NCI-H82 (cell line): ENCODE results near the gene HES5.

ENCODE experiments used
- DNase-seq: peaks from one replicate; lab custom pipeline; 2025; lab: John Stamatoyannopoulos, UW

Gene HES5

GRCh38 chr1:2514863-2515762 is 14.9 kb downstream of the HES5 start:
- DNase-seq, result no peak

GRCh38 chr1:2513939-2514652 is 16.0 kb downstream of the HES5 start:
- no peak for DNase-seq

DNA sequence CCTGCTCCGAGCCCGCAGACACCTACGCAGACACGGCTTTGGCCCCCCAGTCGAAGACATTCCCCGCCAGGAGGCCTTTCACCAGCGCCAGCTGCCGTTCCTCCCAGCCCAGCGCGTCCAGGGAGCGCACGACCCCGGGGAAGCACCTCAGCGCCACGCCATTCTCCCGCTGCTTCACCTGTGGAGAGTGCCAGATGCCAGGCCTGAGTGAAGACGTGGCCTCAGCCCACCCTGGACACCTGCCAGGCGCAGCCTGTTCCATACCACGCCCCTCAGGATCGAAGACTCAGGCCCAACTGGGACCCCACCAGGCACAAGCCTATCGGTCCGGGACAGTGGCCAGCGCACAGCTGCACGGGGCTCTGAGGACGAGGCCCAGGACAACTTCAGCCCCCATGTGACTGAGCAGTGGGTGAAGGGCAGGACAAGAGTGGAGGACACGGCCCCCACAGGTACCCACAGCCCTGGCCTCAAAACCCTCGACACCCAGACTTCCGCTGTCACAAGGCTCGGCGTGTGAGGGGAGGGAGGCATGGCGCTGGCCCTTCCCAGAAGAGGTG is 17.1 kb downstream of the HES5 start:
- no peak for DNase-seq

DNA sequence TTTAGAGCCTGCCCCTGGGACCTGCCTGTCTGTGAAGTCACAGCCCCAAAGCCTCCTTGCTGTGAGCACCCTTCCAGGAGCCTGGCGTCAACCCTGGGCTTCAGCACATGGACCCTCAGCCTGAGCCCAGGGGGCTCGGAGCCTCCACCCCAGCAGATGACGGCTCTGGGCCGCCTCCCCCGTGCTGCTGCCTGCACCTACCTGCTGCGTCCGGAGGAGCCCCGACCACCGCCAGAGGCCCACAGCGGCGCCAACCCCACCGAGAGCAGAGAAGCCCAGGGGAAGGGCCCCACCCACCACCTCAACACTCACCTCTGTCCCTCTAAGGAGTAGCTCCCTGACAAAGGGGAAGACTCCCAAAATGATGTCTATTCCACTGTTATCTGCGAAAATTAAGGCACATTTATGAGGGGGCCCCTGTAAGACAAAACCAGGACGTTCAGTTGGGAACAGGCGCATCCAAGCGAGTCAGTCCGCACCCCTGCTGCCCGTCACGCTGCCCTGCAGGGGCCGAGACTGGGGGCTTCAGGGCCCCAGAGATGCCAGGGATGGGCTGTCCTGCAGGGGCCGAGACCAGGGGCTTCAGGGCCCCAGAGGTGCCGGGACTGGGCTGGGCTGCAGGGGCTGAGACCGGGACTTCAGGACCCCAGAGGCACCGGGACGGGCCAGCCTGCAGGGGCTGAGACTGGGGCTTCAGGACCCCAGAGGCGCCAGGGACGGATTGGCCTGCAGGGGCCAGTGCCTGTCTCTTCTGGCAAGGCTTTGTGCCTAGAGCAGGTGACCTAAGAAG is 19.5 kb downstream of the HES5 start:
- no peak for DNase-seq

DNA sequence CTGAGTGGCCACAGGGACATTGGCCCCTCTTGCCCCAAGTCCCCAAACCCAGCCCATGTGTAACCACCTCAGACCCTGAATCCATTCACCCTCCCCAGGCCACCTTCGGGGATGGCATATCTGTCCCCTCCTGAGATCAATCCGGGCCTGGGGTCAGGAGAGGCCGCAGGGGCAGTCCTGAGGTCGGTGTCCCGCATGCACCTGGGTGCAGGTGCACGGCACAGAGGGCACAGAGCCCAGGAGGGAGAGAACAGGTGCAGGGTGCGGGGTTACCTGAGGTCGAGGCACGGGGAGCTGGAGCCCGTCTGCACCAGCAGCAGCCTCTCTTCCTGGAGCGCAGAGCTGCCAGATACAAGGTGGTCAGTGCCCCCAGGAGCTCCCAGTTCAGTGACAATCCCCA is 20.5 kb downstream of the HES5 start:
- no peak for DNase-seq

DNA sequence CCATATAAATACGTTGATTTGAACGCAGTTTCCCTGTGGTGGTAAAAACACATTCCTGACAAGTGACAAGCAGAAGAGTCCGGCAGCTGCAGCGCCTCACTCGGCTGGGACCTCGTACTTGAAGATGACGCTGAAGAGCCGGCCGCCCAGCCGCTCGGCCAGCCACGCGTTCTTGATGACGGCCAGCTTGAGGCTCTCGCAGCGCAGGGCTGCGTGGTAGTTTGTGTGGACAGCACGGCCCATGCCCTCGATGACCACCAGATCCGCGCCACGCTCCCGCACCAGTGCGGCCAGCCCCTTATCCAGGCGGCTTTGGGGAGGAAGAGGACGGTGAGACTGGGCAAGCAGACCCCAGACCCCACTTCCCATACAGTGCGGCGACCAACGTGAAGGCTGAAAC is 21.3 kb downstream of the HES5 start:
- no peak for DNase-seq

GRCh38 chr1:2508180-2508579 is 21.9 kb downstream of the HES5 start:
- no peak for DNase-seq

DNA sequence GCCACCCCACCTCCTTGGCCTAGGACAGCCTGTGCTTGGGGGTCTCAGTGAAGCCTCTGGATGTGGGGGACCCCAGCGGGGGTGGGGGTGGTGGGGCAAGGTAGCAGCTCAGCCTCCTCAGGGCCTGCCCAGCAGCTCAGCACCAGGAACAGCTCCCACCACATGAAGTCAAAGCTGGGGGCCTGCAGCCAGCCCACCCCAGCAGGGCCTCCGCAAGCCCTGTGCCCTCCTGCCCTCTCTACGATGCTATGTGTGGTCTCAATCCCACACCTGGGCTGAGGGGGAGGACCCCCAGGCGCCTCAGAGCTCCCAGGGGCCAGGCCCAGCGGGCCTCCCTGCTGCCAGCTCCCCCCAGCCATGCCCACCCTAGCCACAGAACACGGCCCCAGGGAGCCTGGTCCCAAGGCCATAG is 22.3 kb downstream of the HES5 start:
- DNase-seq, result no peak

GRCh38 chr1:2506901-2507565 is 23.0 kb downstream of the HES5 start:
- DNase-seq, result no peak

DNA sequence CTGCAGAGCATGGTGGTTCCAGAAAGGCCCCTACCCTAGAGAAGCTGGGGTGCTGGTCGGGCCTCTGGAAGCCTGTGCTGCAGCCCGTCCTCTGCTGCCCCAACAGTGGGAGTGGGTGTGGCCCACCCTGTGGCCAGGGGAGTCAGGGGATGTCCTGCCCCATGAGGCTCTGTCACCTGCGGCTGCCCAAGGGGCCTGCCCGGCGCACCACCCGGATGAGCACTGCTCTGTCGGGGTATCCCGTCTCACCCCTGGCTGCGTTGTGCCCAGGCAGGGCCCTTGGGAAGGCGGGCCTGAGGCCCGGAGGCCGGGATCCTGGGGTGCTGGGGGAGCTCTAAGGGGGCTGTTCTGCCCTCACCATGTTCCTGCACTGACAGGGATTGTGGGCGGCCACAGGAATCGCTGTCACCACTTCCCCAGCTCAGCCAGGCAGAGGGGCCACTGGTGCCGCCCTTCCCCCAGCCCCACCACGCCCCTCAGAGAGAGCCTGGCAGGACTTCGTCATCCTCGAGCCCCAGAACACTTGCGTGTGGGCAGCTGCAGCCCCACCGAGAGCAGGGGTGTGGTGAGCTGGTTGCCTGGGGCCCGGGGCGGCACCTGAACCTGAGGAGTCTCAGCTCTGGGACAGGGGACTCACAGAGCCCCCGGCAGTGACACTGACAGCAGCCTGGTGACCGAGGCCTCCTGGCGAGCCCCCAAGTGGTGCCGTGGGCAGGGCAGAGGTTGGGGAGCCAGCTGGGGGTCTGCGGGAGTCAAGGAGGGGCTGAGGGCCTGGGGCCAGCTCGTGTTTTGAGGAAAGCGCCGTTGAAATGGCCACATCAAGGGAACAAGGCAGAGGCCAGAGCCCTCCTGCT is 23.8 kb downstream of the HES5 start:
- DNase-seq, result no peak

- no peak for DNase-seq
Observed at GRCh38 chr1:2505461-2505994, 24.5 kb downstream of the HES5 start.

- no peak for DNase-seq
Observed at GRCh38 chr1:2504949-2505272, 25.2 kb downstream of the HES5 start.

GRCh38 chr1:2504225-2504948 is 25.7 kb downstream of the HES5 start:
- DNase-seq, result no peak

GRCh38 chr1:2503554-2504224 is 26.4 kb downstream of the HES5 start:
- no peak for DNase-seq

DNA sequence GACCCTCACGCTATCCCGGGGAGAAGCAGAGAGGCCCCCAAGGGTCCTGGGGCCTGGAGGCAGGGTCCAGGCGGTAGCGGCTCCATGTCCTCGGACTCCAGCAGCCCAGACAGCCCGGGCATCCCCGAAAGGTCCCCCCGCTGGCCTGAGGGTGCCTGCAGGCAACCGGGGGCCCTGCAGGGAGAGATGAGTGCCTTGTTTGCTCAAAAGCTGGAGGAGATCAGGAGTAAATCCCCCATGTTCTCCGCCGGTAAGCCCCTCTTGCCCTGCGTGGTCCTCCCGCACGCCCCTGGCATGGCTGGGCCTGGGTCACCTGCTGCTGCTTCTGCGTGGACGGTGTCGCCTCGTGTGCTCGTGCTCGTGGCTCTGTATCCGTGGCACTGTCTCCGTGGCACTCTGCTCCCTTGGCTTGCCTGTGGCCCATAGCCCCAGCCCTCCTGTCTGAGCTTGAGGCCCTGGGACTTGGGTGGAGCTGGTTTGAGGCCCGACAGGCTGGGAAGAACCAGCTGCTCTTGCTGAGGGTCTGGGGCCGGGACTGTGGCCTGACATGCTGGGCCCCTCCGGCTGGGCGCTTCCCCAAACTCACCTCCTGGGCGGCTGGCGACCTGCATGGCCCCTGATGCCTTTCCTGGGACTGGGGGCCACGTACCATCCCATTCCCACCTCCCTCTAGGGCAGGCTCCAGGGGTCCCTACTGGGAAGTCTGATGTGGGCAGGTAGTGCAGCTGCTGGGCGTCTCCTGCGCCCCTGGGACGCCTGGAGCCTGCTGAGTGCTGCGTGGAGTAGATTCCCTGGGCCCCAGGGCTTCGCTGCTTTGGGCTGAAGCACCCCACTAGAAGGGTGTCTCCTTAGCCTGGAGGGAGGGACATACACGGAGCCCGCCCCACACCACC is 27.2 kb downstream of the HES5 start:
- DNase-seq, result no peak

- no peak for DNase-seq
Observed at GRCh38 chr1:2502210-2502609, 27.9 kb downstream of the HES5 start.

- DNase-seq, result no peak
Observed at GRCh38 chr1:2501820-2502119, 28.3 kb downstream of the HES5 start.

DNA sequence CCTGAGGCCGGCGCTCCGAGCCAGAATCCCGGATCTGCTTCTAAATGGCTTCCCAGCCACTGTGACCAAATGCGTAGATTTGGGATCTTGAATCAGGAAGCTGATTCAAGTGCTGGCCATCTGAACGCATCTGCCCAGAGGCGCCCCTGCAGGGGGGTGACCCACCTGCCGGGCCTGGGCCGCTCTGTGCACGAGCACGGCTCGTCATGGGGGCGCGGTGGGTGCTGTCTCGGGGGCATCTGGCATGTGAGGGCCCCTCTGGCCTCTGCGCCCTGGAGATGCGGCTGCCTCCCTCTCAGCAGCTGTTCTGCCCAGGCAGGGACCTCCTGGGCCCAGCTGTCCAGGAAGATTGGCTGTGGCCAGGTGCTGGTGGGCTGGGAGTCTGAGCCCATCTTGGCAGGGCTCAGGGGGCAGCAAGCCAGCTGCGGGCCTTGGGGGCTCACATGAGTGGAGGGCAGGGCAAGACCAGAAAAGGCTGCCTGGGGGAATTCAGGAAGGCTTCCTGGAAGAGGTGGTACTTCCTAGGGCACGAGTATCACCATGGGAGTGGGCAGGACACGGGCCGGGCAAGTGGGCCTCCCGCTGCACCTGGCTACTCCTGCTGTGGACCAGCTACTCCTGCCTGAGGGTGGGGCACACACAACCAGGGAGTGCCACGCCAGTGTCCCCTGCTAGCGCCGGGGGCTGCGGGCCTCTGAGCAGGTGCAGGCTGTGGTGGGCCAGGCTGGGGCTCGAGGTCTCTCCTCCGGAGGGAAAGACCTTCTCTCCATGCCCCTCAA is 28.8 kb downstream of the HES5 start:
- no peak for DNase-seq
